HG03439 (cell line): ENCODE data around the gene TRIM43B.
"Not testable (repeated sequence)": the region's sequence is repeated elsewhere in the genome, so short reads cannot be mapped to it uniquely, and the experiment has no call there.

ENCODE experiments used
- ATAC-seq: cut with Tn5 transposase; IDR thresholded peaks from one replicate; pipeline ENCODE4 v1.9.1; 2021; ENCODE audit warnings: mild to moderate bottlenecking, moderate library complexity; ENCODE audit not compliant: unreplicated experiment

Gene TRIM43B

GRCh38 chr2:95434507-95435076, 50.0 kb downstream of the TRIM43B start:
- not testable (repeated sequence) for ATAC-seq

GRCh38 chr2:95433973-95434372, 50.6 kb downstream of the TRIM43B start:
- ATAC-seq, result not testable (repeated sequence)

GRCh38 chr2:95433373-95433772, 51.2 kb downstream of the TRIM43B start:
- ATAC-seq, result not testable (repeated sequence)

- ATAC-seq, result not testable (repeated sequence)
Observed at GRCh38 chr2:95429748-95430467, 54.6 kb downstream of the TRIM43B start.

- not testable (repeated sequence) for ATAC-seq
Observed at GRCh38 chr2:95427196-95427867, 57.2 kb downstream of the TRIM43B start.
